GM18520 (cell line): Measurements from ENCODE around the gene OGFOD2.
"Not testable (repeated sequence)": the region's sequence is repeated elsewhere in the genome, so short reads cannot be mapped to it uniquely, and the experiment has no call there.

ENCODE experiments used
- ATAC-seq: cut with Tn5 transposase; IDR thresholded peaks from one replicate; pipeline ENCODE4 v1.9.1; 2021; ENCODE audit not compliant: unreplicated experiment

OGFOD2 gene

DNA sequence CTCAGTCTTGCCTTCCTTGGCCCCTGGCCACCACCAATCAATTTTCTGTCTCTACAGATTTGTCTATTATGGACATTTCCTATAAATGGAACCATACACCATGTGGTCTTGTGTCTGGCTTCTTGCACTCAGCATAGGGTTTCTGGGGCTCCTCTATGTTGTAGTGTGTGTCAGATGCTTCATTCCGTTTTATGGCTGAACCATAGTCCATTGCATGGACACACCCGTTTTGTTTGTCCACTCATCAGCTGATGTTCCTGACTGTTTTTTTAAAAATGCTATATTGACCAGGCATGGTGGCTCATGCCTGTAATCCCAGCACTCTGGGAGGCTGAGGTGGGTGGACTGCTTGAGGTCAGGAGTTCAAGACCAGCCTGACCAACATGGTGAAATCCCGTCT lies 26.4 kb downstream of the OGFOD2 start:
- no peak for ATAC-seq

DNA sequence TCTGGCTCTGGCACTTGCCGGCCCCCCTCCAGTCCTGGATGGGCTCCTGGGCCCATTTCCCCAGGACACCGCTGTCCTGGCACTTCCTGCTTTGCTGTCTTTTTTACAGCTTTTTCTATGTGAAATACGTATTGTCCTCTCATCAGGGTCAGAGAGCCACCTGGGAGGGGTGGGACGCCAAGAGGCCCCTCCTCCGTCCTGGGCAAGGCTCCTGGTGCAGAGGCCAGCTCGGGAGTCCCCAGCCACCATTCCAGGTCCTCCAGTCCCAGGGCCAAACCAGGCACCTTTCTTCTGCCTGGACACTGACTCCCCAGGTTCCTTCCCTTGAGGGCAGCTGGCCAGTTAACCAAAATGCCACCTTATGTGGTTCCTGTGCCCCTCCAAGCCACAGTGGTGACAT lies 28.2 kb downstream of the OGFOD2 start:
- no peak for ATAC-seq

DNA sequence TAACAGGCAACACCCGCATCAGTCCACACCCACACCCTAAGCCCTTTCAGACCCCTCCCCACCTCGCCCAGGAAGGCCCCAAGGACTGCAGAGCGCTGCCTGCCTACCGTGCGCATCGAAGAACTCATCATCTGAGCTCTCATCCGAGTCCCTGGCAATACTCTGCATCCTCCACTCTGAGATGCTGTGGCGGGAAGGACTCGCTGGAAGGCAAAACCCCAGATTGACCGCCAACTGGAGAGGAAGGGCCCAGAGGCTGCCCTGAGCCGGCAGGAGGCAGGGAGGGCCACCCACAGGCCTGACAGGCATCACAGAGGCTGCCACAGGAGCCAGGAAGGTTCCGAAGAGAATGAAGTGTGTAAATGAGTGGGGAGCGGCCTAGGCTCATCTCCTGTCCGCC lies 29.2 kb downstream of the OGFOD2 start:
- ATAC-seq, result no peak

DNA sequence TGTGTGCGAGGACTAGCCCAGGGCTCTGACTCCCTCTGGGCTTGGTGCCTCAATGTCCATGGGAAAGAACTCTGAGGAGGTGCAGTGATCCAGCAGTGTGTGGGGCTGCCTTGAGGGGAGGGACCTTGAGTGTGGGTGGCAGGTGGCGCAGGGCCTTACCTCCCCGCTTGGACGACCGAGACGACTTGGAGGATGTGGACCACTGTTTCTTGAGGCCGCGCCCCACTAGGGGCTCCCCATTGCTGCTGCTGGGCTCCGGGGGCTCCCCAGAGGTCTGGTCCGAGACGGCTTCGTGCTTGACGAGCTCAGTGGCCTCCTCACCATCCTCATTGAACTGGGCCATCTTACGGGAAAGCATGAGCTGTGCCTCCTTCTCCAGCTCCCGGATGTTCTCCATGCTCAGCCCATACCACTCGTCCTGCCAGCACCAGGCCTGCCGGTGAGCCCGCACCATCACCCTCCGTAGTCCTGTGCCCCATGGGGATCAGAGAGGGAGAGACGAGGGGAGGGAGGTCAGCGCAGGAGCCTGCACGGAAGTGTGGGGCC lies 30.1 kb downstream of the OGFOD2 start:
- ATAC-seq, result no peak

DNA sequence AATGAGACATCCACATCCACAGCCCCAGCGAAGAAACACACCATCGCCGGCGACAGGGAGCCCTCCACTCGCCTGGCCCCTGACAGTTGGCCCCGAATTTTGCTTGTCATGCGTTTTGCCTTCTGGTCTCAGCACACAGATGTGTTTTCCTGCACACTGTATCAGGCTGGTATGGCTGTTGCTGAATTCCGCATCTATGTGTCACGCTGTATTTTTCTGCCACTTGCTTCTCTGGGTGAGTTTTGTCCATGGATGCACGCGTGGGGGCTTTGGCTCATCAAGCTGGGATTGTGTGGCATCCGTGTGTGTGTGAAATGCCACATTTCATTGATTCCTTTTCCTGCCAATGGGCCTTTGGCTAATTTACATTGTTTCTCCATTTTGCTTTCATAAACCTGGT lies 31.9 kb downstream of the OGFOD2 start:
- no peak for ATAC-seq

DNA sequence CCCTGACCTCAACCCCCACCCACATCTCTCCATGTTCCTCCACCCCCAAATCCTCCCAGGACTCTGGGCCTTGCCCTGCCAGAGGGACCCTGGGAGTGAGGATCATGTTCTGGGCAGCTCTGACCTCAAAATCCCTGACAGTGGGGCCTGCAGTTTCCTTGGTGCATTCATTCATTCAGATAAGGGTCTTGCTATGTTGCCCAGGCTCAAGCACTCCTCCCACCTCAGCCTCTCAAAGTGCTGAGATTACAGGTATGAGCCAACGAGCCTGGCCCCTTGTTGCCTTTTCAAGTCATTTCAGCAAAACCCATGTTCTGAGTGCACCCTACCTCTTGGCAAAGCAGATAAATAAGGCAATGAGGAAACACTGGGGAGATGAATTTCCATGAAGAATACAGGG lies 35.1 kb downstream of the OGFOD2 start:
- ATAC-seq, result no peak

DNA sequence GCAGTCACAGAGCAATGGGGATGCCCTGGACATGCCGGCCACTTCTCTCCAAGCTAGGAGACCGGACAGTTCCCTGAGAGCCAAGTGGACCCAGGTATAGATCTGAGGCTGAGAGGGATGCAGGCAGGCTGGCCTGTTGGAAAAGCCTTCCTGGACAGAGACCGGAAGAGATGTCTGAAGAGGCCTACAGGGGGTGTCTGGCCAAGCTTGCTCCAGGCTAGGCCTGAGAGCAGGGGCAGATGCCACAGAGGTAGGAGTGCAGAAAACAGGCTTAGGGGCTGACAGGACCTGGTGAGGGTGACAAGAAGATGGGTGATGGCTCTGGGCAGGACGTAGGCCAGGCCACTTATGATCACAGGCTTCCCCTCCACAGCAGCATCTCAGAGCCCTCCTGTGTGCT lies 35.6 kb downstream of the OGFOD2 start:
- no peak for ATAC-seq

DNA sequence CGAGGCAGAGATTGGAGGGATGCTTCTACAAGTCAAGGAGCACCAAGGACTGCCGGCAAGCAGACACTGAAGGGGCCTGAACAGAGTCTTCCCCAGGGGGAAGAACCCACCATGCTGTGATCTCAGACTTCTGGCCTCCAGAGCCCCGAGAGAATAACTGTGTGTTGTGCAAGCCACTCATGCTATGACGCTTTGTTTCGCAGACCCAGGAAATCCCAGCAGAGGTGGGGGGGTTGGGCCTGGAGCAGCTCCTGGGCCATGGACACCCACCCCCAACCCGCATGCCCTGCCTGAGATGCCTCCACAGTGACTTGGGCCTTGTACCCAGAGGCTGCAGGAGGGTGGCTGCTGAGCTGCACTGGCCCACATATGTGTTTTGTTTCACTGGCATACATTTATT lies 36.7 kb downstream of the OGFOD2 start:
- no peak for ATAC-seq

DNA sequence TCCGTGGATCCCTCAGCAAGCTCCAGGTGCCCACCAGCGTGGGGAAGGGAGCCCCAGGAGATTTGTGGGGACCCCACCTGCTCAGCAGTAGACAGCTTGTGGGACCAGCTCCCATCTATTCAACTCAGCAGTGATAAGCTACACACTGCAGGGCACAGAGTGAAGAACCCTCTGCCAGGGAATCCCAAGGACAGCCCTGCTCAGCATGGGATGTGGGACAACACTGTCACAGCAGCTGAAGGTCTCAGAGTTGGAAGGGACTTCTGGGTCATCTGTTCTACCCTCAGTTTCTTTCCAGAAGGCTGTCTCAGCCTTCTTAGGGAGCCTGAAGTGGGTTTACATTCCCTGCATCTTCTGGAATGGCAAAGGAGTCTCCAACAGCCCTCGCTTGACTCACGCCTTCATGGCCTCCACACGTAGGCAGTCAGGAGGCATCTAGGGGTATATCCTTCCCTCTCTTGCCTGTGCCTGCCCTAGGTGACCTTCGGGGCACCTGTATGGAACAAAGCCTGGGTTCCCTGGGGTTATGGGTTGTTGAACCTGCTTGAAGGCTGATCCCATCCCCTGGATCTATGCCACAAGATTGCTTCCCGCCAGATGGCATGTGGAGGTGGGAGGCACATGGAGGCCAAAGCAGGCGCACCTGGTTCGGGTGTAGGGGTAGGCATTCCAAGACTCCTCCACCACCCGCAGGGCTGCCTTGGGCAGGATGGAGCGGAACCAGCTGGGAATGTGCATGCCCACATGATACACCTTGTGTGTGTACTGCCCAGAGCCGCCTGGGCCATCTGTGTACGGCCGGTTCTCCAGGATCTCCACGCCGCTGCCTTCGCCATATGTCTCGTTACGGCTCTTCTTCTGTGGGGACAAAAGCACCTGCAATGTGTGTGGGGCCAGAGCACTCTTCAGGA lies 38.4 kb downstream of the OGFOD2 start:
- ATAC-seq, result no peak

DNA sequence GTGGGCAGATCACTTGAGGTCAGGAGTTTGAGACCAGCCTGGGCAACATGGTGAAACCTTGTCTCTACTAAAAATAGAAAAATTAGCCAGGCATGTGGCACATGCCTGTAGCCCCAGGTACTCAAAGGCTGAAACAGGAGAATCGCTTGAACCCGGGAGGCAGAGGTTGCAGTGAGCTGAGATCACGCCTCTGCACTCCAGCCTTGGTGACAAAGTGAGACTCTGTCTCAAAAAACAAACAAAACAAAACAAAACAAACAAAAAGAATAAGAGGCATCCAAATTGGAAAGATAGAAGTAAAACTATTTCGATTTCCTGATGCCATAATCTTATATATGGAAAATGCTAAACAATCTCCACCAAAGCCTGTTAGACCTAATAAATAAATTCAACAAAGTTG lies 39.4 kb downstream of the OGFOD2 start:
- not testable (repeated sequence) for ATAC-seq

DNA sequence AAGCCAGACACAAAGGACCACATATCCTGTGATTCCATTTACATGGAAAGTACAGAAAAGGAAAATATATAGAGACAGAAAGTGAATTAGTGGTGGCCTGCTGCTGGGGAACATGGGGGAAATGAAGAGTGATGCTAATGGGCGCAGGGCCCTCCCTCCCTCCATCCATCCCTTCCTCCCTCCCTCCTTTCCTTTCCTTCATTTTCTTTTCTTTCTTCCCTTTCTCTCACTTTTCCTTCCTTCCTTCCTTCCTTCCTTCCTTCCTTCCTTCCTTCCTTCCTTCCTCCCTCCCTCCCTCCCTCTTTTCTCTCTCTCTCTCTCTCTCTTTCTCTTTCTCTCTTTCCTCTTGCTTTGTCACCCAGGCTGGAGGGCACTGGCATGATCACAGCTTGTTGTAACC lies 42.7 kb downstream of the OGFOD2 start:
- ATAC-seq, result no peak

DNA sequence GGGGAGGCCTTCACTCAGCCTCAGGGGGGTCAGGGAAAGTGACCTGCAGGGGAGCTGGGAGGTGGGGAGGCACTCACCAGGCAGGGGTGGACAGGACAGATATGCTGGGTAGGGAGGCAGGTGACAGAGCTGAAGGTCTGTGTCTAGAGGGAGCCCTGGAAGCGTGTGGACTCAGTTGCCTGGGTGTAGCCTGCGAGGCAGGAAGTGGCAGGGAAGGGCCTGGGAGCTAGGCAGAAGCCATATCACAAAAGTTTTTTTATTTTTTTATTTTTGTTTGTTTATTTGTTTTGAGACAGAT lies 44.7 kb downstream of the OGFOD2 start:
- no peak for ATAC-seq

DNA sequence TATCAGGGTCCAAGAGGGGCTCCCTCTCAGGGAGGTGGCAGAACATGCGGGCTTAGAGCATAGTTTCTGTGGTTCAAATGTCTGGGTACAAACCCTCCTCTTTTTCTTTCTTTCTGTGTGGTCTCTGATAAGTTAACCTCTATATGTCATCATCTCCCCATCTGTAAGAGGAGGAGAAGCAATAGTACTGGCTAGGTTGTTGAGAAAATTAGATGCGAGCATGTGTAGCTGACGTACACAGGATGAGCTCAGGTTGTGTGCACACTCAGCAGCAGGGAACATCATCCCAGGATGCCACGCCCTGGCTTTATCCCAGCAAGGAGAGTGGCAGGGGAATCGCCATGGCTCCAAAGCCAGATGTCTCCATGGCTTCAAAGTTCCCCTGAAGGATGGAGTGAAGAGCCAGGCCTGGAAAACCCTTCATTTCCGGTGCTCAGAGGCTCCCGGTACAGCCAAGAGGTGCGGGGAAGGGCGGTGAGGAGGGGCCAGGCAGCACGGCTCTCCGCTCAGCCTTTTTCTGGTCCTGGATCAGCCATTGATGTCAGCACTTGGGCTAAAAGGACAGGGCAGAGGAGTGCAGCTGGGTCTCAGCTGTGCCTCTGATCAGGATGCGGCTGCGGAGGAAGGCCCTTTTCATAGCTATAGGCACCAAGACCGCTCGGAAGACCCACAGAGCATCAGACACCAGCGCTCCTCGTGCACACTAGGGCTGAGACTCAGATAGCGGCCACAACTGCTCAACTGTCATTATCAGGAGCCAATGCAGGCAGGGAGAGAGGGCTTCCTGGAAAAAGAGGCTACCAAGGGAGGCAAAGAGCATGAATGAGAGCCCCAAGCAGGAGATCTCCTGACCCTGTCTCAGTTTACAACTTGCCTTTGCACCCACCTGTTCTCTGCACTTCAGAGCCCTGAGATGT lies 46.9 kb downstream of the OGFOD2 start:
- ATAC-seq, result no peak

DNA sequence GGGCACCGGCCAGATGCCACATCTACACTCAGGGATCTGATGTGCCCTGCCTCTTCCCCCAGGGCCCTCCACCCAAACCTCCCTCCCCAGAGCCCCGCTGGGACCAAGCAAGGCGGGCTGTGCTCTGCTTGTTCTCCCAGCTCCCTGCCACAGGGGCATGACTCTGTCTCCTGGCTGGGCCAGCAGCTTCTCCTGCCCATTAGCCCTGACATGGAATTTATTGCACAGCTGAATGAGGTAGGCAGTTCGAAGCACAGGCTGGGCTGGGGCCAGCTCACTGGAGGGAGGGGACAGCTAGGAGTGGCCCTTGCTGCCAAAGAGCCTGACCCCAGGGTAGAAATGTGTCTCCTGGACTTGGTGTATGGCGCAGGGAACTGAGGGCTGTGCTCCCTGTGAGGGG lies 47.8 kb downstream of the OGFOD2 start:
- no peak for ATAC-seq

DNA sequence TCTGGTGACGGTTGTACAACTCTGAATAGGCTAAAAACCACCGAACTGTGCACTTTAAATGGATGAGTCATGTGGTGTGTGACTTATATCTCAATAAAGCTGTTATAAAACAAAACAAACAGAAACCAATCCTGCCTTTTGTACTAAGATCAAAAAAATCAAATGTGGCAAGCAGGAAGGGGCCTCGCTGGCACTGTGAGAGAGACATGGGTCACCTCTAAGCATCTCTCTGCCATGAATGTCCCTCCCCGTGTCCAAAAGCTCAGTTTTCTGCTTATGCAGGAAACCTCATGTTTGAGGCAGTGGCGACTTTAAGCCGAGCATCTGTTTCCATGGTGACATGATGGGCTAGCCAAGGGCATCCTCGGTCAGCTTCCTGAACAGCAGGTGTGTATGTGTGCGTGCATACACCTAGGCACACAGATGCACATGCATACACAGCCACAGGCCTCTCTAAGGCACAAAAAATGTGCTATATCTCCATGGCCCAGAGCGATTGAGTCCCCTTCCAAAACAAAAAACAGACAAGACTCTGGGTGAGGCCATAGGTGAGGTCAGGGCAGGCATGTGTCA lies 49.9 kb downstream of the OGFOD2 start:
- ATAC-seq, result no peak

DNA sequence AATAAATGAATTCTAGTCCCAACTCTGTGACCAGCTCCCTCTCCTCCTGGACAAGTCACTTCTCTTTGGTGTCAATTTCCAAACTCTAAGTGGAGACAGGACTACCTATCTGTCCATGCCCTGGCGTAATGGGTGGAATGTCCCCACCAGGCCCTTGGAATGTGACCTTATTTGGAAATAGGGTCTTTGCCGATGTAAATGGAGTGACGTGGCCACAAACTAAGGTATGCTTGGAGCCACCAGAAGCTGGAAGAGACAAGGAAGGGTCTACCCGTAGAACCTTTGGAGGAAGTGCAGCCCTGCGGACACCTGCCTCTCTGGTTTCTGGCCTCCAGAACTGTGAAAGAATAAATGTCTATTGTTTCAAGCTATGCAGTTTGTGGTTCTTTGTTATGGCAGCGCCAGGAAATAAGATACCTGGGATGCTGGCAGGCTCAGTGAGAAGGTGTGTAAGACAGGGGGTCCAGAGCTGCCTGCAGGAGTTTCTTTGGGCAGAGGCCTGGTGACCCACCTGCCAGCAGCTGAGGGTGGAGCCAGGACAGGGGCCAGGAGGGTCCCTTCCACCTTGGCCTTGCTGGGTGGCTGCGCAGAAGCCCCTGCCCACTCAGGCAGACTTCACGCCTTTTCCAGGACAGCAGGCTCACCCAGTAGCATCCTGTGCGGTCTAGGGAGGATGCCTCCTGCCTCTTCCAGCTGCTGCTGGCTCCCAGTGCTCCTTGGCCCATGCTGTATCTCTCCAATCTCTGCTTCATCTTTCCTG lies 51.2 kb downstream of the OGFOD2 start:
- no peak for ATAC-seq

DNA sequence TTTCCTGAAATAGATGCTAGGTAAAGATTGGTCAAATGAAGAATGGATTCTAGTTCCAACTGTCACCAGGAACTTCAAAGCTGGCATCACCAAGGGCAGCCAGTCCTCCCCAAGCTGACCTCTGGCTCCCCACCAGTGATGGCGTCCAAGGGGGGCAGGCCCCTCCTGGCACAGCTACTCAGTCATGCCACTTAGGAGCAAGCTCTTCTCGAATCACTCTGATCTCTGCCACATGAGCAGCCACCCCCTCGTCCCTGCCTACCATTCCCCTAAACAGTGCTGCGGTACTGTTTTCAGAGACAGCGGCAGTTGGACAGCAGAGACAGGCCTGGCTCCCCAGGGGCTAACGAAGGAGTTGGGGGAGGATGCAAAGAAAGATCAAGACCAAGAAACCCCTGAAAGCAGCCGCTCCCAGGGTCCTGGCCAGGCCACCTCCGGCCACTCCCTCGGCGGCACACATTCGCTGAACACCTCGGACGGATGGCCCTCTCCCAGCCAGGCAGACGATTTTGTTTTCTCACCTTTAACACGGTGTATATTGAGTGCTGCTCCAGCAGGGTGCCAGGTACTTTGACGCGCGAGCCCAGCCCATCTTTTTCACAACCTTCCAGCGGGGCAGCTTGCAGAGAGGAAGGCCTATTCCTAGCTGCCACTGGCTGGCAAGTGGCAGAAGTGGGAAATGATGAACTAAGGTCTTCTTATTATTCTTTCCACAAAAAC lies 52.8 kb downstream of the OGFOD2 start:
- no peak for ATAC-seq

DNA sequence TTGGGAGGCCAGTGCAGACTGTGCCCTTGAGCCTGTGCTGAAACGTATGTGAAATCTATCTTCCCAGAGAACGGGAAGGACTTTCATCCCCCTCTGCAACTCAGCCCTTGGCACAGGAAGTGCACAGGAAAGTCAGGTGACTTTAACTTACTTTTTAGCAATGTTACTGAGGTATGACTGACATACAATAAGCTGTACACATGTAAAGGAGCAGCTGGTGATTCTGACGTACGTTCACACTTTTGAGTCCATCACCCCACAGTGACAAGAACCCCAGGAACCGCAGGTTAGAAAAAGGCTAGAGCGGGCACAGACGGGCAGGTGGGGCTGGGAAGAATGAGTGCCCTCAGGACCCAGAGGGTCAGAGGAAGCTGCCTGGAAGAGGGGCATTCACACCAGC lies 53.4 kb downstream of the OGFOD2 start:
- ATAC-seq, result no peak

DNA sequence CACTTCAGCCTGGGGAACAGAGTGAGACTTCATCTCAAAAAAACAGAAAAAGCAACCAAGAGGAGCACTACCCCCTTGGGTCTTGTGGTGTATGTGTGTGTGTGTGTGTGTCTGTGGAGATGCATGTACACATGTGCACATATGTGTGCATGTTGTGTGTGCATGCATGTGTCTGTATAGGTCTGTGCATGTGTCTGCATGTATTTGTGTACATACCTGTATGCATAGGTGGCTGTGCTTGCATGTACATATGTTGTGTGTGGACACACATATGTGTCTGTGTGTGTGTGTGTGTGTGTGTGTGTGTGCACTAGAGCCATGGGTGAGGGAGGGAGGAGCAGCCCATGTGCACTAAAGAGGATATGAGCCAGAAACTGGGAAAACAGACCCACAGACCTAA lies 54.5 kb downstream of the OGFOD2 start:
- no peak for ATAC-seq
